PC-9 (cell line): ENCODE measurements around the gene TLR8. TPM values are rescaled to one million over a fixed set of nuclear protein-coding genes. Genes with fewer than 3 reads are reported as not detected.

Experiments
- BruUV-seq: library from RNA; stranded (reverse); fragments of 400-500 nt; replicated peaks from 2 replicates; lab custom pipeline; 2021; lab: Mats Ljungman, UMichigan
- CTCF ChIA-PET: fragments of 300-600 bp; sonication (Branson Sonifier 250); formaldehyde crosslinking; loops from one replicate; lab custom pipeline; 2022; ENCODE audit warnings: antibody characterized with exemption; lab: Charles Lee
- POLR2A ChIA-PET: fragments of 300-600 bp; sonication (Branson Sonifier 250); formaldehyde crosslinking; loops from one replicate; lab custom pipeline; 2022; ENCODE audit warnings: antibody characterized with exemption; ENCODE audit not compliant: unreplicated experiment; lab: Charles Lee
- DNase-seq, 2 experiments: peaks; one replicate each; pipeline versions ENCODE4 v3.0.0 to v3.0.0-alpha.2; 2015 to 2022; ENCODE audit warnings: mixed read lengths in 1 of 2
- H2AFZ ChIP-seq: fragments of 200-600 bp; sonication (generic); 2 replicates; pipeline ENCODE4 v1.8.1; 2017; ENCODE audit warnings: antibody characterized with exemption
- H3F3A ChIP-seq: fragments of 200-600 bp; sonication (generic); 2 replicates; pipeline ENCODE4 v1.8.1; 2017; ENCODE audit warnings: antibody characterized with exemption, mild to moderate bottlenecking, low read depth; ENCODE audit not compliant: insufficient read depth
- H3K27ac ChIP-seq: fragments of 200-600 bp; sonication (generic); 2 replicates; pipeline ENCODE4 v1.6.1; 2016; ENCODE audit warnings: mixed run types
- H3K27me3 ChIP-seq: fragments of 200-600 bp; sonication (generic); 2 replicates; pipeline ENCODE4 v1.6.1; 2016; ENCODE audit warnings: low read depth, mixed run types; ENCODE audit not compliant: insufficient read depth
- H3K36me3 ChIP-seq: fragments of 200-600 bp; sonication (generic); 2 replicates; pipeline ENCODE4 v1.6.1; 2016; ENCODE audit warnings: low read depth, mixed run types
- H3K4me1 ChIP-seq: fragments of 200-600 bp; sonication (generic); replicated peaks from 2 replicates; pipeline ENCODE4 v1.6.1; 2016; ENCODE audit warnings: mixed run types; ENCODE audit not compliant: insufficient read depth
- H3K4me2 ChIP-seq: fragments of 200-600 bp; sonication (generic); 2 replicates; pipeline ENCODE4 v1.6.1; 2017; ENCODE audit warnings: mixed run types
- H3K4me3 ChIP-seq: fragments of 200-600 bp; sonication (generic); 2 replicates; pipeline ENCODE4 v1.6.1; 2016; ENCODE audit warnings: mixed run types
- H3K79me2 ChIP-seq: fragments of 200-600 bp; sonication (generic); 2 replicates; pipeline ENCODE4 v1.6.1; 2017; ENCODE audit warnings: low read depth, mixed run types
- H3K9me2 ChIP-seq: fragments of 200-600 bp; sonication (generic); 2 replicates; pipeline ENCODE4 v1.8.1; 2017; ENCODE audit warnings: mild to moderate bottlenecking; ENCODE audit not compliant: insufficient read depth
- H3K9me3 ChIP-seq: fragments of 200-600 bp; sonication (generic); 2 replicates; pipeline ENCODE4 v1.8.1; 2016; ENCODE audit warnings: low read depth; ENCODE audit not compliant: insufficient read depth
- H4K20me1 ChIP-seq: fragments of 200-600 bp; sonication (generic); 2 replicates; pipeline ENCODE4 v1.8.1; 2017; ENCODE audit not compliant: insufficient read depth
- CTCF ChIP-seq: fragments of 200-600 bp; sonication (generic); conservative IDR thresholded peaks from 2 replicates; pipeline ENCODE4 v1.6.1; 2017; ENCODE audit warnings: mixed run types, antibody characterized with exemption, mild to moderate bottlenecking, moderate library complexity
- EZH2 ChIP-seq: fragments of 200-600 bp; sonication (generic); IDR thresholded peaks from 2 replicates; pipeline ENCODE4 v1.8.0; 2017; ENCODE audit warnings: antibody characterized with exemption, low read depth
- intact Hi-C: fragments of 100-400 bp; cut with micrococcal nuclease; formaldehyde crosslinking; loops from one replicate; pipeline ENCODE4 v1.10.0; 2022; ENCODE audit not compliant: unreplicated experiment
- total RNA-seq: library from RNA; stranded (reverse); gene quantifications from 2 replicates; pipeline ENCODE4 v1.2.3, GENCODE V29; 2021

TLR8 gene
- total RNA-seq, 1 experiment from 2014 or later: not detected

GRCh38 chrX:12958059-12958458, 51.6 kb downstream of the TLR8 start:
- H3K27me3 ChIP-seq: no peaks in the 10 kb centered on the region
- H3K4me3 ChIP-seq: no peak overlapping the region
- H3K9me3 ChIP-seq: no peaks in the 10 kb centered on the region
- peaks cover 21% of the 10 kb centered on the region; the same call in 1 of the 2 replicates for H3F3A ChIP-seq
- BruUV-seq: no TSS peak
- no peaks in the 10 kb centered on the region for H3K79me2 ChIP-seq
- TF ChIP-seq CTCF (no peak), EZH2 (no peak)
- no peaks in the 10 kb centered on the region for H4K20me1 ChIP-seq
- no peak for DNase-seq
- peaks cover 29% of the 10 kb centered on the region for H3K4me1 ChIP-seq
- intact Hi-C loops: no loop called here
- ChIA-PET CTCF (no interaction called here), POLR2A (interaction anchor here (0.9 kb wide), 1 partner anchor 21 kb away, joined by 9 read pairs; no protein-coding TSS in a partner anchor)
- no peak overlapping the region for H2AFZ ChIP-seq
- H3K36me3 ChIP-seq: no peaks in the 10 kb centered on the region
- H3K4me2 ChIP-seq: no peak overlapping the region
- H3K27ac ChIP-seq: peak overlapping the region; percentile 99; the same call in 1 of the 2 replicates
- no peaks in the 10 kb centered on the region for H3K9me2 ChIP-seq

- H2AFZ ChIP-seq: no peak overlapping the region
- H3K27me3 ChIP-seq: no peaks in the 10 kb centered on the region
- H3K4me1 ChIP-seq: peaks cover 29% of the 10 kb centered on the region
- no peak overlapping the region for H3K27ac ChIP-seq
- no peaks in the 10 kb centered on the region for H3K9me3 ChIP-seq
- BruUV-seq: no TSS peak
- no peaks in the 10 kb centered on the region for H3K36me3 ChIP-seq
- no peaks in the 10 kb centered on the region for H3K79me2 ChIP-seq
- TF ChIP-seq EZH2: no peak
- TF ChIP-seq CTCF: no peak
- H4K20me1 ChIP-seq: no peaks in the 10 kb centered on the region
- ChIA-PET CTCF (no interaction called here), POLR2A (interaction anchor here (0.9 kb wide), 1 partner anchor 21 kb away, joined by 9 read pairs; no protein-coding TSS in a partner anchor)
- no peak overlapping the region for H3K4me2 ChIP-seq
- no peaks in the 10 kb centered on the region for H3K9me2 ChIP-seq
- no peak for DNase-seq
- H3K4me3 ChIP-seq: no peak overlapping the region
- intact Hi-C loops: no loop called here
- peaks cover 21% of the 10 kb centered on the region; the same call in 1 of the 2 replicates for H3F3A ChIP-seq
These were observed 52.0 kb downstream of the TLR8 start for GRCh38 chrX:12958461-12958860.

- peaks cover 15% of the 10 kb centered on the region; the same call in 1 of the 2 replicates for H3F3A ChIP-seq
- CTCF ChIA-PET: no interaction called here
- no peaks in the 10 kb centered on the region for H3K27me3 ChIP-seq
- H4K20me1 ChIP-seq: no peaks in the 10 kb centered on the region
- no peaks in the 10 kb centered on the region for H3K36me3 ChIP-seq
- no peak overlapping the region for H3K27ac ChIP-seq
- H3K4me2 ChIP-seq: no peak overlapping the region
- no TSS peak for BruUV-seq
- H3K79me2 ChIP-seq: no peaks in the 10 kb centered on the region
- H2AFZ ChIP-seq: no peak overlapping the region
- POLR2A ChIA-PET: interaction anchor here (0.6 kb wide), 1 partner anchor 13 kb away, joined by 8 read pairs; no protein-coding TSS in a partner anchor
- no peak overlapping the region for H3K4me3 ChIP-seq
- DNase-seq: no peak
- no peaks in the 10 kb centered on the region for H3K9me3 ChIP-seq
- H3K4me1 ChIP-seq: peaks cover 18% of the 10 kb centered on the region
- H3K9me2 ChIP-seq: no peaks in the 10 kb centered on the region
- no peak for TF ChIP-seq EZH2
- no peak for TF ChIP-seq CTCF
- intact Hi-C loops: no loop called here
These were observed 54.8 kb downstream of the TLR8 start for GRCh38 chrX:12961196-12961718.
